Lung (tissue), 12 donors: Measurements from ENCODE around the gene MR1. TPM values are rescaled to one million over a fixed set of nuclear protein-coding genes. Genes with fewer than 3 reads are reported as not detected.

ENCODE experiments used
- ATAC-seq: fragments of 200-7000 bp; cut with Tn5 transposase; one replicate; pipeline ENCODE4 v1.9.1; 2020; ENCODE audit warnings: moderate number of reproducible peaks; ENCODE audit not compliant: insufficient read depth, low FRiP score
- DNase-seq, 3 donors: peaks; one replicate each; pipeline ENCODE4 v3.0.0-alpha.2; 2013 to 2017
- H3K27ac ChIP-seq, 2 donors: one replicate each; pipeline ENCODE4 v1.5.1; 2013; ENCODE audit warnings: mild to moderate bottlenecking in 2 of 2, moderate library complexity in 2 of 2, control low read depth in 1 of 2, inconsistent platforms in 1 of 2, low read depth in 1 of 2, low read length in 1 of 2
- H3K27me3 ChIP-seq, 3 donors: one replicate each; pipeline ENCODE4 v1.5.1; 2013; ENCODE audit warnings: low read length in 2 of 3; ENCODE audit not compliant: control insufficient read depth in 3 of 3, insufficient read depth in 3 of 3
- H3K36me3 ChIP-seq, 4 donors: one replicate each; pipeline ENCODE4 v1.5.1; 2013; ENCODE audit warnings: low read length in 4 of 4, mild to moderate bottlenecking in 1 of 4, moderate library complexity in 1 of 4; ENCODE audit not compliant: control insufficient read depth in 4 of 4, insufficient read depth in 4 of 4
- H3K4me1 ChIP-seq, 5 donors: one replicate each; pipeline ENCODE4 v1.5.1; 2013; ENCODE audit warnings: low read length in 5 of 5, mild to moderate bottlenecking in 2 of 5, moderate library complexity in 1 of 5; ENCODE audit not compliant: control insufficient read depth in 5 of 5, insufficient read depth in 5 of 5
- H3K4me3 ChIP-seq: one replicate; pipeline ENCODE4 v1.5.1; 2013; ENCODE audit warnings: mild to moderate bottlenecking, control low read depth, moderate library complexity
- H3K9ac ChIP-seq, 2 donors: one replicate each; pipeline ENCODE4 v1.5.1; 2013; ENCODE audit warnings: low read length in 2 of 2, control low read depth in 1 of 2; ENCODE audit not compliant: insufficient read depth in 1 of 2
- H3K9me3 ChIP-seq, 4 donors: one replicate each; pipeline ENCODE4 v1.5.1; 2013; ENCODE audit warnings: low read length in 3 of 4, mild to moderate bottlenecking in 1 of 4, moderate library complexity in 1 of 4; ENCODE audit not compliant: control insufficient read depth in 4 of 4, insufficient read depth in 3 of 4
- CTCF ChIP-seq: IDR thresholded peaks from 2 replicates; pipeline ENCODE4 v1.5.1; 2012; ENCODE audit warnings: mild to moderate bottlenecking; ENCODE audit errors: control extremely low read depth, extremely low read depth
- WGBS, 2 donors: extraction: QIAGEN DNeasy Blood & Tissue Kit; methylation state at CpG; one replicate each; pipeline ENCODE4 v1.1.7; 2013; 5-methylcytosine and 5-hydroxymethylcytosine counted together
- polyA plus RNA-seq, 2 donors: library from polyadenylated mRNA; stranded (reverse); fragments of 200-250 nt; gene quantifications; one replicate each; pipeline ENCODE4 v1.2.1, GENCODE V29; 2013
- total RNA-seq, 2 donors: library from RNA; depleted of rRNA in 1 of 2; stranded (reverse); fragments of >200 nt in 1 of 2; gene quantifications; one replicate each; pipeline ENCODE4 v1.2.1, GENCODE V29; 2014 to 2021
- donor health status: control.
- donor health status: control.
- donor health status: Bipolar disorder and iron deficiency.
- donor health status: healthy.
- donor health status: DM: yes; HTN: yes; CAD: no.

The MR1 gene
- total and polyA plus RNA-seq, 4 donors: 8.1 to 31.0 (median 23.9) TPM

GRCh38 chr1:181010789-181011188 is 23.0 kb upstream of the MR1 start:
- Histone ChIP-seq H3K4me3 (no peak overlapping the region), H3K27ac (no peak overlapping the region), H3K9me3 (no peaks in the 10 kb centered on the region), H3K27me3 (no peaks in the 10 kb centered on the region), H3K4me1 (peaks cover 0 to 15% (median 7%) of the 10 kb centered on the region in 5 donors), H3K36me3 (no peaks in the 10 kb centered on the region), H3K9ac (no peak overlapping the region)
- peak in 1 of 3 donors; percentile 15 for DNase-seq
- no peak for TF ChIP-seq CTCF
- ATAC-seq: no peak

- Histone ChIP-seq H3K27ac (no peak overlapping the region), H3K4me1 (peaks cover 0 to 15% (median 7%) of the 10 kb centered on the region in 5 donors), H3K9ac (no peak overlapping the region), H3K4me3 (no peak overlapping the region), H3K27me3 (no peaks in the 10 kb centered on the region), H3K36me3 (no peaks in the 10 kb centered on the region), H3K9me3 (no peaks in the 10 kb centered on the region)
- DNase-seq (no peak), ATAC-seq (peak; percentile 28)
- 60 to 67% methylated on average over 3 of the region's 3 CpGs for WGBS, 2 donors
- TF ChIP-seq CTCF: no peak
These were observed 22.2 kb upstream of the MR1 start for GRCh38 chr1:181011301-181012202.

GRCh38 chr1:181012203-181012745 is 21.5 kb upstream of the MR1 start:
- no peak for TF ChIP-seq CTCF
- Histone ChIP-seq H3K27ac (no peak overlapping the region), H3K9me3 (no peaks in the 10 kb centered on the region), H3K9ac (no peak overlapping the region), H3K36me3 (no peaks in the 10 kb centered on the region), H3K4me3 (no peak overlapping the region), H3K4me1 (peaks cover 0 to 15% (median 7%) of the 10 kb centered on the region in 5 donors), H3K27me3 (no peaks in the 10 kb centered on the region)
- DNase-seq (no peak), ATAC-seq (no peak)
- 94 to 95% methylated on average over 4 of the region's 4 CpGs for WGBS, 2 donors
